NCI-H187 treated with DMSO at 0.1 percent for 48 hours (cell line): ENCODE results near the gene LMO7.

ENCODE experiments used
- DNase-seq: peaks from one replicate; lab custom pipeline; 2025; lab: John Stamatoyannopoulos, UW

The LMO7 gene

DNA sequence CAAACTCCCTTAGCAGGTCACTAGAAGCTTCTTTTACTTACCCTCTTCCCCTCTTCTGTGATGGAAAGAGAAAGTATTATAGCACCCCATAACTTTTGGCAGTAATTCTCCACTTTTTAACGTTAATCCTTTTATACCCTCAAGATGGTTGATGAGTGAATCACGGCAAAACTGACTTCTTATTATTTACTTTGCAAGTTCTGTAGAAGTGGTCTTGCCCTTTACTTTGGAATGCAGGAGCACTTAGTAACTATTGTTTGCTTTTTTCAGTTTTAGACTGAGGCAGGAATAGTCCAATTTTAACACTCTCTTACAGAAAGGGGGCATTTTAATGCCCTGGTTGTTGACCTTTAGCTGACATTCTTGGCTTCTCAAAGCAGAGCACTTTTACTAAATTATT is 260.1 kb downstream of the LMO7 start:
- no peak for DNase-seq

- no peak for DNase-seq
Observed at GRCh38 chr13:75897386-75897785, 261.3 kb downstream of the LMO7 start.

DNA sequence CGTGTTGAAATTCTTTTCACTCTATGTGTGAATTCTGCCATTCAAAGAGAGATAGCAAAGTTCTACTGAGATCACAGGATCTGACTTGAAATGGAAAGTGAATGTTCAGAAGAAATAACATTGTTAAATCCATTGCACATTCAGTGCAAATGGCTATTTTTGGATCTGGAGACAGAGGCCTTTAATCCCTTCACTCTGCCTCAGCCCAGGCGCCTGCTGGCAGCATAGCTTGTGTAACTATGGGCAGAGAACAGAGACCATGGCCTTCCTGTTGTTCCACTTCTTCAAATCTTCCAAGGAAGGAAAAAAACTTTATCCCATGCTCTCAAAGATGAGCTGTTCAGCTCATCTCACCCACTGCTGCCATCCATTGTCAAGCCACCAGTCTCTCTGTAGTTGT is 265.4 kb downstream of the LMO7 start:
- DNase-seq, result no peak

DNA sequence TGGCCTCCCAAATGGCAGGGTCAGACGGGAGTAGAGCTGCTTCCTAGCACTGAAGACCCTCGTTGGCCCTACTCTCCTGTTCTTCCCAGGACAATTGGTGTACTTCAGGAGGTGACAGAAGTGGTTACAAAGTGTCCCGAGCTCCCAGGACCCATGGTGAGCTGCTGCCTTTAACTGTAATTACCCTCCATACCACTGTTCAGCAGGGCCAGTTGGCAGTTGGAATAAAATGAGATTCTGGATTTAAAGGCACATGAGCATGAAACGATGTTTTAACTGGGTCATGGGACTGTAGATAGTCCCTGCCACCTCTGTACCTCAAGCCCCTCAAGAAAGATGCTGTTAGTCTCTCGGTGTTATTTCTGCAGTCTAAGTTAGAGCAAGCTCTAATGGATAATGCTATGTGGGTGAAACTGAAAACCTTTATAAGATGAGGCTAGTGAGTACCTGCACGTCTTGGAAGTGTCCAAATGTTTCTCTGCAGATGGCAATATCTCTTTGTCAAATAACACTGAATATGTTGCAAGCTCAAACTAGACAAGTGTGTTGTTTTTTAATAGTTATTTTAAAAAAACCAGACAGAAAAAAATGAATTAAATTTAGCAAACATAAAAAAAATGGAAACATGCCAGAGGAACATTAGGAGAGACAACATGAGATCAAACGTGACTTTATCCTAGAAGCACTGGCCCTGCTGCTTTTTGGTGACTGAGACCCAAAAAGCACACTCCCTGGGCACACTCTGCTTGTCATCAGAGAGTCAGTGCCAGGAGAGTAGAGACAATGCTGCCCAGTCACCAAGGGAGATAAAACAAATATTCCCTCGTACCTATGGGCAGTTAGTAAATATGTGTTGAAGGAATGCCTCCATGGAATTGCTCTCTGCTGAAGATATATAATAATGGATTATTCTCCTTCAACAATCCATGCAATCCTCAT is 266.3 kb downstream of the LMO7 start:
- DNase-seq, result no peak

DNA sequence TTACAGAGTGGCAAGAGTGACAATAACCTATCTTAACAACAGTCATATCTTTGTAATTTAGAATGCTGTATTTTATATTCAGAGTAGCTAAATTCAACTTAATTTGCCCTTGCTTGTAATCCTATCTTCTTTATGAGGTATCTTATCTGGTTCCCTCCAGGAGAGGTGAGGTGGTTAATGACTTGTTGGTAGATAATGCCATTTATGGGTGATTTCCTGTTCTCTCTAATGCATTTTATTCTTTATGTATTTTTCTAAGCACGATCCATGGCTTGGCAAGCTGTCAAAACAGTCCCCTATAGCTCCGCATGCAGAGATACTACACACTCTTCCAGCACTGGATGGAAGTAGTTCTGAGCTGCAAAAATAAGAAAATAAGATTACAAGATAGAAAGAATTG is 267.9 kb downstream of the LMO7 start:
- no peak for DNase-seq

DNA sequence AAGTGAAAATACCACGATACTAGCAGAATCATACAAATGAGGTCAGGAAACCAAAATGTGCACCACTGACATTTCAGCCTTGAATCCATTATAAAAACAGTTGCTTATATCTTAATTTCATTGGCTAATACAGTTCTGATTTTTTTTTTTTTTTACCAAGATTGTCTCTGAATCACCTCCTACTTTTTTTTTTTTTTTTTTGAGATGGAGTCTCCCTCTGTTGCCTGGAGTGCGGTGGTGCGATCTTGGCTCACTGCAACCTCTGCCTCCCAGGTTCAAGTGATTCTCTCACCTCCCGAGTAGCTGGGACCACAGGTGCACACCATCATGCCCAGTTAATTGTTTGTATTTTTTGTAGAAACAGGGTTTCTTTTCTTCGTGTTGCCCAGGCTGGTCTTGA is 270.2 kb downstream of the LMO7 start:
- DNase-seq, result no peak

- no peak for DNase-seq
Observed at GRCh38 chr13:75907044-75907443, 270.9 kb downstream of the LMO7 start.

DNA sequence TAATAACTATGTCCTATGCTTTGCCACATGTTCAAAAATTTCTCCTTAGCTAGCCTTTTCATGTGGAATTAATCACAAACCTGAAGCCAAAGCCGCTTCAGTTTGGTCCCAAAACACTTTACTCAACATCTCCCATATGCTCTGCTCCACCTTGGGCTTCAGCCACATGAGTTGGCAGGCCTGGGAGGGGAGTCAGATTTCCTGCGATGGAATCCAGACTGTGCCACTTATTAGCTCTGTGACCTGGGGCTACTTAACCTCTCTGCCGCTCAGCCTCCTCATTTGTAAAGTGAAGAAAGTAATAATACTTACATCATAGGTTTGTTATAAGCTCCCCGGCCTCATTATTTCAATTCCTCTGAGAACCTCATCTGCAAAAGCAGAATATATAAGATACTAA is 272.0 kb downstream of the LMO7 start:
- DNase-seq, result no peak
